Stimulated activated CD4-positive, alpha-beta T cell treated with anti-CD3 and anti-CD28 coated beads, Interleukin-15, amount 100 ng/mL, for 24 hours (primary cell): ENCODE data around the gene PKM.

Experiments
- DNase-seq: peaks from one replicate; pipeline ENCODE4 v3.0.0-alpha.2; 2020

Gene PKM

GRCh38 chr15:72199721-72200212 lies 31.2 kb downstream of the PKM start:
- peak; percentile 75 for DNase-seq

GRCh38 chr15:72199205-72199515 lies 31.8 kb downstream of the PKM start:
- no peak for DNase-seq

- DNase-seq, result peak; percentile 31
These were observed 32.4 kb downstream of the PKM start for GRCh38 chr15:72198356-72199204.

- peak; percentile 65 for DNase-seq
These were observed 33.3 kb downstream of the PKM start, which contains the start of gene GRAMD2A for GRCh38 chr15:72197460-72198355. TSS of gene GRAMD2A (minus strand) at chr15:72197787.

- no peak for DNase-seq
These were observed 33.9 kb downstream of the PKM start for GRCh38 chr15:72197041-72197459.

GRCh38 chr15:72196409-72197040 lies 34.5 kb downstream of the PKM start:
- DNase-seq, result peak; percentile 26

- no peak for DNase-seq
These were observed 35.9 kb downstream of the PKM start for GRCh38 chr15:72195101-72195511.

GRCh38 chr15:72193836-72194396 lies 37.1 kb downstream of the PKM start:
- DNase-seq, result no peak

- no peak for DNase-seq
These were observed 38.6 kb downstream of the PKM start for GRCh38 chr15:72192416-72192815.

GRCh38 chr15:72189250-72189902 lies 41.6 kb downstream of the PKM start:
- no peak for DNase-seq

GRCh38 chr15:72184165-72184811 lies 46.7 kb downstream of the PKM start:
- DNase-seq, result no peak

GRCh38 chr15:72183781-72184164 lies 47.2 kb downstream of the PKM start:
- DNase-seq, result no peak

GRCh38 chr15:72182673-72183072 lies 48.3 kb downstream of the PKM start:
- no peak for DNase-seq

GRCh38 chr15:72182244-72182643 lies 48.7 kb downstream of the PKM start:
- DNase-seq, result no peak

- no peak for DNase-seq
These were observed 50.1 kb downstream of the PKM start for GRCh38 chr15:72180761-72181324.

GRCh38 chr15:72179950-72180581 lies 50.9 kb downstream of the PKM start:
- no peak for DNase-seq

- no peak for DNase-seq
These were observed 51.9 kb downstream of the PKM start for GRCh38 chr15:72178976-72179585.

GRCh38 chr15:72176743-72177142 lies 54.2 kb downstream of the PKM start:
- DNase-seq, result no peak

- DNase-seq, result no peak
These were observed 54.8 kb downstream of the PKM start for GRCh38 chr15:72176159-72176558.
